HL-60/S4 (cell line): ENCODE data around the gene TNNT3.

Experiments
- in situ Hi-C: fragments of 300-500 bp; cut with MboI; formaldehyde crosslinking; loops from 2 replicates; pipeline ENCODE4 v1.14.3; 2022; ENCODE audit warnings: low sequenced_read_pairs

The TNNT3 gene

DNA sequence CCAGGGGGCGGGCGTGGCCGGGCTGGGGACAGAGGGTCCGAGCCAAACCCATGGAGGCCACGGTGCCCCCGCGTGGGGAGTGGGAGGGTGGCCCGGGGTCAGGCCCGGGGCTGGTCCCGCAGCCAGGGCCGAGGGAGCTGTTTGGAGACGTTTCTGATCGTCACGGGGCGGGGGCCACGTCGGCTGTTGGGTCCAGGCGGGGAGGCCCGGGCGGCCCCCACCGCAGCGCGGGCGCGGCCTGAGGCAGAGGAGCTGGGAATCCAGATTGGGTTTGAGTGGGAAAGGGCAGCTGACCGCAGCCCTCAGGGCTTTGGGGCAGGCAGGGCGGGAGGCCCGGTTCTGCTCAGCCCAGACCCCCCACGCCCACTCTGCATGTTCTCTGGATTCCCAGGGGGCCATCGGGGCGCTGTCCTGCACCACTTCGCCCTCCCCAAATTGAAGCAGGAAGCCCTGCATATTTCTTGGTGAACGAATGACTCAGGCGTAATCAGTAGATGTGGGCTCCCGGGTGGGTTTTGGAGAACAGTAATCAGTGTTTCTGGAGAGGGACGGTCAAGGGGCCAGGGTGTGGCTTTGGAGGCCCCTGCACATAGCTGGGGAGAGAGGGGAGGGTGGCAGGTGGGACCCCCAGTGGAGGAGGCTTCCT, 28.2 kb downstream of the TNNT3 start:
- in situ Hi-C loops, result no loop called here

DNA sequence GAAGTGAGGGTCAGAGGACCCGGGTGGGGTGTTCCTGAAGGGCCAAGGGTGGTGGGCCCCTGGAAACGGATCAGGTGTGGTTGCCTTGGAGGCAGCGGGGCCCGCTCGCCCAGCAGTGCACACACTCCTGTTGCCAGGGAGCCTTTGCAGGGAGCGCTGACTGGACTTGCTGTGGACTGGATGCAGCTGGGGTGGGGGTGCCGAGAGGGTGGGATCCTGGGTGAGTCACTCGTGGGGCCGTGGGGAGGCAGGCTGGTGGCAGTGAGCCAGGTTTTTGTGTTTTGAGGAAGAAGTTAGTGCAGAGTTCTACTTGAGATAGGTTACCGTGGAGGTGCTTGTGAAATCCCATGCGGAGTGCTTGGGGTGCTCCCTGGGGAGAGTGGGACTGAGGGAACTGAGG, 28.9 kb downstream of the TNNT3 start:
- in situ Hi-C loops, result no loop called here

DNA sequence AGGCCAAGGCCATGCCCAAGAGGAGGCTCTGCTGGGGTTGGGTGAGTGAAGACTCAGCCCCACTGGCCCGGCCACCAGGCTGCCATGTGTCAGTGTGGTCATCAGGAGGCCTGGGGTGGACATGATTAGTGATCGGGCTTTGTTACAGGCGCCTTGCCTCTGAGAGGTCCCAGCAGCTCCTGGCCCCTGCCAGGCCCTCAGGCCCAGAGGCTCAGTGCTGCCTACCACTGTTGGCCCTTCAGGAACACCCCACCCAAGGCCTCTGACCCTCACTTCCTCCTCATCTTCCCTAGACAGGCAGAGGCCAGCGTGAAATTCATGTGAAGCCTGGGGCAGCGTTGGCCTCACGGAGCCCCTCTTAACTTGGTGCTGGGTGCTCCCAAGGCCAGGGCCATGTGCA, 29.8 kb downstream of the TNNT3 start:
- in situ Hi-C loops, result no loop called here

DNA sequence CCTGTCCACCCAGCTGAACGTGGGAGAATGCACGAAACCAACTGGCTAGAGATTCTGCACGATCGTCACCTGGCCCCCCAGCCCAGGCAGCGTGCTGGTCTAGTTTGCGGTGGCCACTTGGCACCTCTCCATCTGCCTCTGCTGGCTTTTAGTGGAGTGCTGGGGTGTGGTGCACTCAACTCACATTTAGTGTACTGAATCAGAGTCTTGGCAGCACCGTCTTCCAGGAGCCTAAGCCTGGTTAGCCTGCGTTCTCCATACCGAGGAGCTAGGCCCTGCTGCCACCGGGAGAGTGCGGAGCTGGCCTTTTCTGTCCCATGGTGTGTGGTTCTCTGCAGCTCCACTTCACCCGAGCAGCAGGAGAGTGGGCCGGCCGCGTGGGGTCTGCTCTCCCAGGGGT, 30.4 kb downstream of the TNNT3 start:
- in situ Hi-C loops, result no loop called here

DNA sequence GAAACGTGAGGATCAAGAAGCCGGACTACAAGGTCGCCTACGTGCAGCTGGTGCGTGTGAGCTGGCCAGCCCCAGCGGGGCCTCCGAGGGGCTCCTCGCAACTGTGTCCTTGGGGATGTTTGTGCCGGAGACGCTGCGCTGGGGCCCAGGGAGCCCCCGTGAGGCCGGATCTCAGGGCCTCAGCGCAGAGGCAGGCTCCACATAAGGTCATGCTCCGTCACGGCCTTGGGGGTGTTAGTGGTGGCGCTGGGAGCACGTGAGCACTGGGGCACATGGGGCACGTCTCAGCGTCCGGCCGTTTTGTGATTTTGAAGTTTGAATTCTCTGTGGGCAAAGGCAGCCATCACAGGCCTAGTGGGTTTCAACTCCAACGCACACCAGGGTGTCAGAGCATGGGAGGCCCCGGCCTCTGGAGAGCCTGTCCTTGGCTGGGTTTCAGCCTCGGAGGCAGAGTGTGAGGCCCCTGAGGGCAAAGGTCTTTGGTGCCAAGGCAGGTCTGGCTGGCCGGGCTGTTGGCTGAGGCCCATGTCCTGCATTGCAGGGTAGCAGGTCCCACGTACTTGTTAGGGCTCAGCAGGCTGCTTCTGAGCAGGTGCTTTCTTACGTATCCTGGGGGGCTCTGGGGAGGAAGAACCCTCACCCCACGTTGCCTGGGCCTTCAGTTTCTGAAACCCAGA, 33.4 kb downstream of the TNNT3 start:
- in situ Hi-C loops, result no loop called here

DNA sequence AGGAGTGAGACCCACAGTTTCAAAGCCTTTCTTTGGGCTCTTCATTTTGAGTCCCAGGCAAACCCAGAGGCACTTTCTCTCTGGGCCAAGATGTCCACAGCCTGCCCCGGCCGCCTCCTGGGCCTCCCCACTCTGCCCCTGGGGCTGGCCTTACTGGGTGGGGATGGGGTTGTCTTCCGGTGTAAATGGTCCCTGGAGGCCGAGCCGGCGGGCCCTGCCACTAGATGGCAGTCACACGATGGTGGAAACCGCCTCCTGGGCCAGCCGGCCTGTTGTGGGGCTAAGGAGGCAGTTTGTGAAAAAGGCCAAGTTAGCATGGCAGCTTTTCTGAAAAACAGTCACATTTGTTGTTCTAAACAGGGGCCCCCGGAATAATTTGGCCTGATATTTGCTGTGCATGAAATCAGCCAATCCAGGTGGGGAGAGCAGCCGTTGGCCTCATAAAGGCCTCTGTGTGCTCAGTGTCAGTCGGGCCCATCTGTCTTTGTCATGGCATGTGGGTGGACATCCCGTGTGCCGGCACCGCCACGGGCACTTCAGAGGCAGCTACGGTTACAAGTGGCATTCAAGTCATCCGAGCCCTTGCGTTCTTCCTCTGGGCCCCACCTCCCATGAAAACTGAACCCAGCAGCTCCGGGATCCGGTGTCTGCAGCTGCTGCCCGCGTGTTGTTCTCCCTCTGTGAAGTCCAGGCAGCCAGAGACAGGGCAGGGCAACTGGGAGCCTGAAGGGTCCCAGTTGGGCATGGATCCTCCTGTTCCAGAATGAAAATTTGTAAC, 34.2 kb downstream of the TNNT3 start:
- in situ Hi-C loops, result no loop called here

DNA sequence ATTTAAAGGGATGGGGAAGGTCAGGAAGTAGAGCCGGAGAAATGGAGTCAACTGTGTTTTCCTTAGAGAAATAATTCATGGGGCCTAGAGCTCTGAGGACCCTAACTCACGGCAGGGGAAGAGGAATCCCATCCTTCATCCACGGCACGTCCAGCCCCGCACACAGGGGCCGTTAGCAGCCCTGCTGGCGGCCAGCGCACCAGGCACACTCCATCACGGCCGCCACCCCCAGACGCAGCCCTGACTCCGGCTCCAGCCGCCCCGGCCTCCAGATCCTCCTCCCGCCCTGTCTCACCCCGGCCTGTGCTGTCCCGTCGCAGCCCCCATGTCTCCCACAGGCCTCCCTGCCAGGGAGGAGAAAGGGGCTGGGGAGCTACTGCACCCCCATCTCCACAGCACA, 38.9 kb downstream of the TNNT3 start:
- in situ Hi-C loops, result no loop called here

DNA sequence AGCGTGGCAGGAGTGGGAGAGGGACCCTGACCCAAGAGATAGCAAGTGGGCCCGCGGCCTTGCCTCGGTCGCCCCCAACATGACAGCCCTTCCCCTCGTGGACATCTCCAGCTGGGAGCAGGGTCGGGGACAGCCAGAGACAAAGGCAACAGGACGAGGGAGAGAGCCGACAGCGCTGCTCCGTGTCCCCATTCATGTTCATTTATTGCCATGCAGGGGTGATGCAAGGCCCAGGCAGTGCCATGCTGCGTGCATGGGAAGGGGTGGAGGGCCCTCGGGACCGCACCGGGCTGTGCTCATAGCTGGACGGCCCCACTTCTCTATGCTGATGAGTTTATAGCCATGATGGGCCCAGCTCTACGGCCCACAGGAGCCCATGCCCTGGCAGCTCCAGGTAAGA, 40.3 kb downstream of the TNNT3 start:
- in situ Hi-C loops, result no loop called here

DNA sequence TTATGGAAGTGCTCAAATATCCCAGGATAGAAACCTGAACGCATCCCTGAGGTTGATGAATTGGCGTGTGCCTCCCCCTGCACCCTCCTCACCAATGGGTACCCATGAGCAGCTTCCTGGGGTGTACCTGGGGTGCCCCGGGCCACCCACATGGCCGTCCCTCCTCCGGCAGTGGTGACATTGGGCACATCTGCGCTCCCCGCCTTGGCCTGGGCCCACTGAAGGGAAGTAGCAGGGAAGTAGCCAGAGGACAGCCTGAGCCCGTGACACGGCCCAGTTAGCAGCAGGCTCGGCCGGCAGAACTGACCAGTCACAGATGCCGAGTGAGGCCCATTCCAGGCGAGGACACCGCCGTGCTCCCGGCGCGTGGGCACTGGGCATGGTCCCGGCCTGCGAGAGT, 44.4 kb downstream of the TNNT3 start:
- in situ Hi-C loops, result no loop called here

DNA sequence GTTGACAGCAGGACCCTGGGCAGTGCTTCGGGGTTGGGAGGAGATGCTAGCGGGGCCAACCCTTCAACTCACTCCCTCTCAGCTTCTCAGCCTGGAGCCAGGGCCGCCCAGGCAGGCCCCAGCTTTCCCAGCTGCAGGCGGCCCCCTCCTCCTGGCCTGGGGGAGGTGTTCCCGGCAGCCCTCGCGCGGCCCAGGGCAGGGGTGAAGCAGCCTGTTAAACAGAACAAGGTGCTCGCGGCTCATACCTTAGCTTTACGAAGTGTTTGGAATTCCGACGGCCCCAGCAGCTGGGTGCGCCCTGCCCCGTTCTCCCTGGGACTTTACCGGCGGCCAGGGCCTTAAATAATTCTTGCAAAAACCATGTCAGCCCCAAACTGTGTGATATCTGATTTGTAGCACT, 44.8 kb downstream of the TNNT3 start:
- in situ Hi-C loops, result no loop called here

DNA sequence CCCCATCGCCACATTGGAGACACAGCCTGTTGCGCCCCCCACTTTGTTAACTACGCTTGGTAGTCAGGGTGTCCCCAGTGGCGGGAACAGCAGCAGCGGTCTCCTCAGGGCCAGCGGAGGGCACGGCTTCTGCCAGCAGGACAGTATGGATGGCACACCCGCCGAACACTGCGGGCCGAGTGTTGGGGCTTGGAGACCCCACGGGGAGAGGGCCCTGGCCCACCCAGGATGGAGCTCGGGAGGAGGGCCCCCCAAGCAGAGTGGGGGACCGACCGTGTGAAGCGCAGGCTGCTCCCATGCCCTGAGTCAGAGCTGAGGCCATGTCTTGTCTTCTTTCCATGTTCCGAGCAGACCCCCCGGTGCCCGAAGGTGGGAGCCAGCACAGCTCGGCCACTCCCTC, 45.5 kb downstream of the TNNT3 start:
- in situ Hi-C loops, result no loop called here

DNA sequence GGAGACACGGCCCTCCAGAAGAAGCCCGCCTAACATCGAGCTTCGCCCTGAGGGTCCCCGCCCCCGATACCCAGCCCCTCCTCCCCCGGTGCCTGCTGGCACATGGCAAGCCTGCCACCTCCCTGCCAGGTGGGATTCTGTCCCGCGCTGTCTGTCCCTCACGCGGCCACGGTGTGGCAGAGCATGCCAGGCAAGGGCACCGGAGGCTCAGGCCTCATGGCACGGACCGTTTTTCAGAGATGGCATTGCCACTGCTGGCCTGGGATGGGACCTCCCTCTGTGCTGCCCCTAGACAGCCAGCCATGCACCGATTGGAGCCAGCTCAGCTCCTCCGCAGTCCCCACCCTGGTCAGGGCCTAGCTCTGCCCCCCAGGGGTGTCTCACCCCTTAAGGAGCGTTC, 47.0 kb downstream of the TNNT3 start:
- in situ Hi-C loops, result no loop called here

DNA sequence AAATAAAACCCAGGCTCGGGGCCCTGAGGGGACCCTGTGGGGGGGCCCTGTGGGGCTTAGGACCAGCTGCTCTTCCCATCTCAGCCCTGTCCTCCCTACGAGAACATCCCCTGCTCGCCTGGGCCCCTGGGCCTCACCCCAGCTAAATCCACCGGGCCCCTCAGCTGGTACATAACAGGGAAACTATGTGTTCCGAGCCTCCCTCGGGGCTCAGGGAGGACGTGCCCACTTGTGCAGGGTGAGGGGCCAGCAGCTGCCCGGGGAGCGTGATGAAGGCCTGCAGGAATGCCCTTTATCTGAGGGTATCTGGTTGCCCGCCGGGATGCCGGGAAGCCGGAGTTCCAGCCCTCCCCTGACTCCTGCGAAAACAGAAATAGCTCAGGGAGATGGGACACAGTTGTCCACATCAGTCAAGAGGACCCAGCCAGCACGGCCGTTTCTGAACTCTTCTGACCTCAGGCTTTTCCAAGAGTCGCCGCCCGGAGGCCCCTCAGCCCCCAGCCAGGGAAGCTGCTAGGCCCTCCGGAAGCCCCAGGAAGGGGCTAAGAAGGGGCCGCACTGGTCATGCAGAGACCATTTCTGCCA, 48.2 kb downstream of the TNNT3 start:
- in situ Hi-C loops, result no loop called here

DNA sequence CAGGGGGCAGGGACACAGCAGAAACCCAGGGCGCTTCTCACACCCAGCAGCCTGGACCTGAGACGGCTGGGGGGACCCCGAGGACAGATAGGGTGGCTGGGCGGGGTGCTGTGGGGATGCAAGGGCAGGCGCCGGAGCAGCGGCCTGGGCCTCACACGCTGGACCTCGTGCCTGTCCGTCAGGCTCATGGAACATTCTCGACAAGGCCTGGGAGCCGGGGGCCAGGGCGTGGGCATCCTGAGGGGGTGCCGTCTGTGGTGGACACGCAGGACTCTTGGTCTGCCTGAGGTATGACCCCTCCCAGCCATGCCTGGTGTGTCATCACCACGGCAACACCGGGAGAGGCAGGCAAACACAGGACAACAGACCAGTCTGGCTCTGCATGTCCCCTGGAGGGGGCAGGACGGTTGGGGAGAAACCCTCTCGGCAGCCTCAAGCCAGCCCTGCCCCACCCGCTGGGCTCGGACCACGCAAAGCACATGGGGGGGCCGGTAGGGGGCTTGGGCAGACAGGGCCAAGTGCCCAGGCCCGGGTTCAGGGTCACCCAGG, 49.0 kb downstream of the TNNT3 start:
- in situ Hi-C loops, result no loop called here

DNA sequence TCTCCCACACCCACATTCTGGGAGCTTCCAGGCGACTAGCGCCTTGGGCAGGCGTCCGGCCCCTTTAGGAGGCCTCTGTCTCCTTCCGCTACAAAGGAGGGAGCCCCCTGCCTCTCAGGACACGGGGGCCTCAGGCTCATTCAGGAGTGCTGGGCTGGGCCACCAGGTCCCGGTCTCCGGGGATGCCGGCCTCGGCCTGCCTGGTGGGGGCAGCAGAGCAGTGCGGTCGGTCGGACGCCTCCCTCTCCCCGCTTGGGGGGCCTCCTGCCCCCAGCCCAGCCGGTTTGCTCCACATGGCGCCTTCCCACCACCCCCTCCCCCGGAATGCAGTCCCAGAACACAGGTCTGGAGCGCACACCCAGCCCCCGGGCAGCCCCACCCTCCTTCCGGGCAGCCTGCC, 49.5 kb downstream of the TNNT3 start:
- in situ Hi-C loops, result no loop called here

DNA sequence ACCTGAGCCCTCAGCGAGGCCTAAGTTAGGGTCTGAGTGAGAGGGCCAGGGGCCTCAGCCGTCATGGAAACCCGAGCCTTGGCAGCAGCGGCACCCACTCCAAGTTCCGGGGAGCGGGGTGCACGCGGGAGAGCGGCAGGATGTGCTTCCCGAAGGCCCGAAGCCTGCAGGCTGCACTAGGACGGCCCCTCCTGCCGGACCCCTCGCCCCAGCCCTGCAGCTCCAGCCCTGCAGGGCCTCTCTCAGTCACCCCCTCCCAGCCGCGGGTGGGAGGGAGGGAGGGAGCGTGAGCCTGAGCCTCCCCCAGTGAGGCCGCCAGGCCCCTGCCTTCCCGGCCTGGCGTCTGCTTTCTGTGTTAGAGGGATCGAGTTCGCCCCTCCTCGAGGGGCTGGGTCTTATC, 50.3 kb downstream of the TNNT3 start:
- in situ Hi-C loops, result no loop called here

DNA sequence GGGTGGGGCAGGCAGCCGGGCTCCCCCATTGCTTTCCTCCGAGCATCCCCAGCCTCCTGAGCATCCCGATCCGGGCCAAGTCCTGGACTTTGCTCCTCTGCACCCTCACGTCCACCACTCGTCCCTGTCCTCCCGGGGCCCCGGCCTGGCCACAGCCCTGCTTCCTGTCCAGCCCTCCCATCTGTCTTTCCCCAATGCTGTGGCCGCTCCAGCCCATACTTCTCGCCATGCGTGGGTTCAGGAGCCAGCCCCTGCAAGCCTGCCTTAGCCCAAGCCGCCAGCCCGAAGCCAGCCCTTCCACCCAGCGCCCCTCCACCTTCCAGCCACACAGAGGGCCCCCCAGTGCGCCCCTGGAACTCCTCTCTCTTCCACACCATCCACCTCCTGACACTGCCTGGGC, 51.5 kb downstream of the TNNT3 start:
- in situ Hi-C loops, result no loop called here

DNA sequence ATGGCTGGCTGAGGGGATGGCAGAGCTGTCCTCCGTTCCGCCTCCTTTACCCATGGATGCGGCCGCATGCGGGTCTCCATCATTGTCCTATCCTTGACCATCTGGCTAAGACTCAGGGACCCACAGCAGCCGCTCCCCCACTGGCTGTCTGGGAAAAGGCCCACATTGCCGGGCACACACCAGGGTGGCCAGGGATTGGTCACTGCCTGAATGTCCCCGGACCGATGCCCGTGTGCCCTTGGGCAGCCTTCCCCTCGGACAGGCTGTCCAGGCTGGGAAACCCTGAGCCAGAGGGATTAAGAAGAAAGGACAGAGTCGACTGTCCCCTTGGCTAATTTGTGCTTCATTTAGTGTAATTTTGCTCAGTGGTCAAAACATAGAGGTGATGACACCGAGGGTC, 55.7 kb downstream of the TNNT3 start:
- in situ Hi-C loops, result no loop called here

DNA sequence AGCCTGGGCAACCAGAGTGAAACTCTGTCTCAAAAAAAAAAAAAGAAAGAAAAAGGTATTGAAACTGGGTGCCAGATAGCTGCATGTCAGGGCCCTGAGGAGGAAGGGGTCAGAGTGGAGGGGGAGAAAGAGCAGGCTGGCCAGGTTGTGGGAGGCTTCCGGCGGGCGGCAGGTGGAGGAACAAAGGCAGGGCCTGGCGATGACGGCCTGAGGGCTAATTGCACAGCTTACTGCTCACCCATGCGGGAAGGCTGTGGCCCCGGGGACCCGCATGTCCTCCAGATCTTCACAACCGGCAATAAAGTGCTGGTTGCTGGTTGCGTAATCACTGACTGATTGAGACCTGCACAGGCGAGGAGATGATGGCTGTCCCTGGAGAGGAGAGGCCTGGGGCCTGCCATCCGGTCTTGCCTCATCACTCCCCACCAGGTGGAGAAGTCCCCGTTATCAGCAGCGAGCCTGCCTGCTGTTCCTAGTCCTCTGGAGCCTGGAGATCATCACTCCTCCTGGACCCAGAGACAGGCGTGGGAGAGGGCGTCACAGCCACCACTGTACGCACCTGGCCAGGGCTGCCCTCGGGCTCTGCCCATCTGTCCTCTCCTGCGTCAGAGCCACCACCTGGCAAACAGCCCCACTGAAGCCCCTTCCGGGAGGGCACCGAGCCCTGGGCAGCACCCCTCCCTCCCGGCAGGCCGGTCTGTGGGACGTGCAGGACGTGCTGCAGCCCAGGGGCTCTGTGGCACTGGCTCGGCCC, 59.4 kb downstream of the TNNT3 start:
- in situ Hi-C loops, result no loop called here

DNA sequence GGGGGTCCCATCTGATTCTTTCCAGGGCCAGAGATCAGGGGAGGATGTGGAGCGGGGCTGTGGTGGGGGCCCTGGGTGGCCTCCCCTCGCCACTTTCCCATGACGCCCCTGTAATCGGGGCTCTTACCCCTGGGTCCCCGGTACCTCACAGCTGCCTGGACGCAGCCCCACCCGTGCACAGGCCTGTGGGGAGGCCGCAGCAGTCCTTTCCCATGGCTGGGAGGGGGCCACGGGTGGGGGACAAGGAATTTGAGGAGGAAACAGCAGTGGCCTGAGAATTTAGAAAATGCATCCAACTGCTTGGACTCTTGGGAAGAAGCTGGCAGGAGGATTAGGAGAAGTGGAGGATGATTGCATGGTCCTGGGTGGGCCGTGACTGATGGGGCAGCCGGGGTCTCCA, 60.1 kb downstream of the TNNT3 start:
- in situ Hi-C loops, result no loop called here
